Parathyroid adenoma (tissue), 2 donors: ENCODE data around the gene TEX9.

Experiments used
- H2AFZ ChIP-seq: fragments of 300-600 bp; sonication (generic); one replicate; pipeline ENCODE4 v1.7.0; 2017; ENCODE audit warnings: antibody characterized with exemption, mild to moderate bottlenecking
- H3K27ac ChIP-seq: fragments of 300-600 bp; sonication (generic); one replicate; pipeline ENCODE4 v1.7.0; 2017
- H3K27me3 ChIP-seq: fragments of 300-600 bp; sonication (generic); one replicate; pipeline ENCODE4 v1.7.0; 2017; ENCODE audit warnings: low read length; ENCODE audit not compliant: control insufficient read depth, insufficient read depth
- H3K36me3 ChIP-seq: fragments of 300-600 bp; sonication (generic); one replicate; pipeline ENCODE4 v1.7.0; 2017; ENCODE audit warnings: low read length; ENCODE audit not compliant: control insufficient read depth, insufficient read depth
- H3K4me1 ChIP-seq: fragments of 300-600 bp; sonication (generic); one replicate; pipeline ENCODE4 v1.7.0; 2017; ENCODE audit warnings: control low read depth
- H3K4me2 ChIP-seq: fragments of 300-600 bp; sonication (generic); one replicate; pipeline ENCODE4 v1.7.0; 2017; ENCODE audit warnings: low read length
- H3K4me3 ChIP-seq: fragments of 300-600 bp; sonication (generic); one replicate; pipeline ENCODE4 v1.7.0; 2017; ENCODE audit warnings: low read depth, low read length
- H3K79me2 ChIP-seq: fragments of 300-600 bp; sonication (generic); one replicate; pipeline ENCODE4 v1.7.0; 2017; ENCODE audit warnings: control low read depth
- H3K9ac ChIP-seq: fragments of 300-600 bp; sonication (generic); one replicate; pipeline ENCODE4 v1.7.0; 2017; ENCODE audit warnings: mild to moderate bottlenecking
- H3K9me3 ChIP-seq: fragments of 300-600 bp; sonication (generic); one replicate; pipeline ENCODE4 v1.7.0; 2017; ENCODE audit warnings: low read length; ENCODE audit not compliant: control insufficient read depth
- TF ChIP-seq, protein P1 (sequence below): fragments of 300-600 bp; sonication (generic); IDR thresholded peaks from one replicate; pipeline ENCODE4 v1.7.0; 2017; ENCODE audit warnings: antibody characterized with exemption, mild to moderate bottlenecking
- donor health status: primary hyperparathyroidism.

The TEX9 gene

DNA sequence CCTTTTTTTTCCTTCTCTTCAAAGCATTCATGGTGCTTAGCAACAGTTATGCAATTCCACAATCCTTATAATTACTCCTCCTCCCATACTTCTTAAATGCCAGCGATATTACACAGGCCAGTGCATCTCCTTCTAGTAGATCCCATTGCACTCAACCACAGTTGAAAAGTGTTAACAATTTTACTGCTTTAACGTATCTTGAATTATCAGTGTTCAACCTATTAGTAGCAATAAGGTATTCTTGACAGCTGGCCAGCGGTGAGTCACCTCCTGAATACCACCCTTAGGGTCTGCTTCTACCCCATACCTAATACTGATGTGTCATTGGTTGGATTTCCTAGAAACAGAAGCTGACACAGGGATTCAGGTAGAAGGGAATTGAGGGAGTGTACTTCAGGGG lies 24.0 kb upstream of the TEX9 start:
- Histone ChIP-seq H3K4me1 (no peaks in the 10 kb centered on the region), H3K36me3 (no peaks in the 10 kb centered on the region), H3K27ac (no peak overlapping the region), H3K27me3 (no peaks in the 10 kb centered on the region), H3K79me2 (no peaks in the 10 kb centered on the region), H3K9me3 (no peaks in the 10 kb centered on the region), H3K4me3 (no peak overlapping the region), H2AFZ (no peak overlapping the region), H3K9ac (no peak overlapping the region), H3K4me2 (no peak overlapping the region)
- TF ChIP-seq, protein P1, sequence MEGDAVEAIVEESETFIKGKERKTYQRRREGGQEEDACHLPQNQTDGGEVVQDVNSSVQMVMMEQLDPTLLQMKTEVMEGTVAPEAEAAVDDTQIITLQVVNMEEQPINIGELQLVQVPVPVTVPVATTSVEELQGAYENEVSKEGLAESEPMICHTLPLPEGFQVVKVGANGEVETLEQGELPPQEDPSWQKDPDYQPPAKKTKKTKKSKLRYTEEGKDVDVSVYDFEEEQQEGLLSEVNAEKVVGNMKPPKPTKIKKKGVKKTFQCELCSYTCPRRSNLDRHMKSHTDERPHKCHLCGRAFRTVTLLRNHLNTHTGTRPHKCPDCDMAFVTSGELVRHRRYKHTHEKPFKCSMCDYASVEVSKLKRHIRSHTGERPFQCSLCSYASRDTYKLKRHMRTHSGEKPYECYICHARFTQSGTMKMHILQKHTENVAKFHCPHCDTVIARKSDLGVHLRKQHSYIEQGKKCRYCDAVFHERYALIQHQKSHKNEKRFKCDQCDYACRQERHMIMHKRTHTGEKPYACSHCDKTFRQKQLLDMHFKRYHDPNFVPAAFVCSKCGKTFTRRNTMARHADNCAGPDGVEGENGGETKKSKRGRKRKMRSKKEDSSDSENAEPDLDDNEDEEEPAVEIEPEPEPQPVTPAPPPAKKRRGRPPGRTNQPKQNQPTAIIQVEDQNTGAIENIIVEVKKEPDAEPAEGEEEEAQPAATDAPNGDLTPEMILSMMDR: no peak

DNA sequence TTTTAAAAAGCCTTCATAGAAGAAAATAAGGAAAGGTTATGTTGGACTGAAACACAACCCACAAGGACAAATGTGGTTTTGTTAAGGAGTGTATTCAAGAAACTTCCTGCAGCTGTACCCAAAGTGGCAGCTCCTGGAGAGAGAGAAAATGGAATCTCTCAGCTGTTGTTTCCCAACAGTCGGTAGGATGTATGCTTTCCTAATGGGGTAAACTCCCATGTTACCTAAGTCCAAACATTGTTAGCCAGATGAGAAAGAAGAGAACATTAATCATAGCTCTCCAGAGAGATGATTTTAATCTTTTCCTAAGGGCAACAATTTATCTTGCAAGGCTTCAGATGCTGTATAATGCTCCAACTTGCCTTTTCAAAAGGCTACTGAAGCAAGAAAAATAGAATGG lies 22.6 kb upstream of the TEX9 start:
- Histone ChIP-seq H3K79me2 (no peaks in the 10 kb centered on the region), H3K4me2 (no peak overlapping the region), H3K27ac (no peak overlapping the region), H3K4me3 (no peak overlapping the region), H3K36me3 (no peaks in the 10 kb centered on the region), H3K9ac (no peak overlapping the region), H3K27me3 (no peaks in the 10 kb centered on the region), H2AFZ (no peak overlapping the region), H3K9me3 (no peaks in the 10 kb centered on the region), H3K4me1 (no peaks in the 10 kb centered on the region)
- TF ChIP-seq, protein P1: no peak

GRCh38 chr15:56343879-56344278 lies 21.3 kb upstream of the TEX9 start:
- no peak overlapping the region for H3K27ac ChIP-seq
- H3K9ac ChIP-seq: no peak overlapping the region
- TF ChIP-seq, protein P1: no peak
- H3K79me2 ChIP-seq: no peaks in the 10 kb centered on the region
- no peaks in the 10 kb centered on the region for H3K9me3 ChIP-seq
- H2AFZ ChIP-seq: no peak overlapping the region
- H3K27me3 ChIP-seq: no peaks in the 10 kb centered on the region
- no peaks in the 10 kb centered on the region for H3K36me3 ChIP-seq
- no peak overlapping the region for H3K4me2 ChIP-seq
- no peaks in the 10 kb centered on the region for H3K4me1 ChIP-seq
- H3K4me3 ChIP-seq: no peak overlapping the region

DNA sequence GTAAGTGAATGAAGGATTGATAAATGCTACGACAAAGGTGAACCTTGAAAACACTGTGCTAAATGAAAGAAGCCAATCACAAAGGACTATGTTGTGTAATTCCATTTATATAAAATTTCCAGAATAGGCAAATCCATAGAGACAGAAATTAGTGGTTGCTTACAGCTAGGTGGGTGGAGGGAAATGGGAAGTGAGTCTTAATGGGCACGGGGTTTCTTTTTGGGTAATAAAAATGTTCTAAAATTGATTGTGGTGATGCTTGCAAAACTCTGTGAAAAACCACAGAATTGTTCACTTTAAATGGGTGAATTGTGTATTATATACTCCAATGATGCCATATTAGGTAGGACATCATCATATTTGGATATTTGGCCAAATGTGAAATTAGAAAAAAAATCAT lies 20.9 kb upstream of the TEX9 start:
- H3K4me1 ChIP-seq: no peaks in the 10 kb centered on the region
- H3K79me2 ChIP-seq: no peaks in the 10 kb centered on the region
- H3K36me3 ChIP-seq: no peaks in the 10 kb centered on the region
- H2AFZ ChIP-seq: no peak overlapping the region
- TF ChIP-seq, protein P1: no peak
- no peak overlapping the region for H3K9ac ChIP-seq
- H3K27ac ChIP-seq: no peak overlapping the region
- H3K4me2 ChIP-seq: no peak overlapping the region
- no peaks in the 10 kb centered on the region for H3K27me3 ChIP-seq
- H3K4me3 ChIP-seq: no peak overlapping the region
- H3K9me3 ChIP-seq: no peaks in the 10 kb centered on the region

GRCh38 chr15:56346414-56346813 lies 18.8 kb upstream of the TEX9 start:
- no peaks in the 10 kb centered on the region for H3K4me1 ChIP-seq
- TF ChIP-seq, protein P1: no peak
- no peaks in the 10 kb centered on the region for H3K9me3 ChIP-seq
- H3K36me3 ChIP-seq: no peaks in the 10 kb centered on the region
- H3K27me3 ChIP-seq: no peaks in the 10 kb centered on the region
- no peak overlapping the region for H3K4me2 ChIP-seq
- no peak overlapping the region for H3K27ac ChIP-seq
- H3K9ac ChIP-seq: no peak overlapping the region
- H3K4me3 ChIP-seq: no peak overlapping the region
- H3K79me2 ChIP-seq: no peaks in the 10 kb centered on the region
- H2AFZ ChIP-seq: no peak overlapping the region
